Chondrocyte (in vitro differentiated cells): Measurements from ENCODE around the gene PLEKHH1. TPM values are rescaled to one million over a fixed set of nuclear protein-coding genes. Genes with fewer than 3 reads are reported as not detected.
"Not testable (repeated sequence)": the region's sequence is repeated elsewhere in the genome, so short reads cannot be mapped to it uniquely, and the experiment has no call there.

Source experiments
- DNase-seq: peaks from one replicate; pipeline ENCODE4 v3.0.0; 2021; ENCODE audit warnings: mixed read lengths, low spot score
- H3K27ac Mint-ChIP-seq: one replicate; pipeline ENCODE4 v1.8.0; 2021; ENCODE audit warnings: mild to moderate bottlenecking, moderate library complexity, mixed read lengths; ENCODE audit not compliant: unreplicated experiment
- H3K27me3 Mint-ChIP-seq: 2 replicates; pipeline ENCODE4 v1.8.0; 2021; ENCODE audit warnings: low read depth, mixed read lengths
- H3K36me3 Mint-ChIP-seq: 2 replicates; pipeline ENCODE4 v1.8.0; 2021; ENCODE audit warnings: low read depth, mixed read lengths
- H3K4me1 Mint-ChIP-seq: 2 replicates; pipeline ENCODE4 v1.8.0; 2021; ENCODE audit warnings: low read depth, mild to moderate bottlenecking, mixed read lengths
- H3K4me3 Mint-ChIP-seq: one replicate; pipeline ENCODE4 v1.8.0; 2021; ENCODE audit warnings: mild to moderate bottlenecking, moderate library complexity, mixed read lengths; ENCODE audit not compliant: unreplicated experiment
- H3K9me3 Mint-ChIP-seq: 2 replicates; pipeline ENCODE4 v1.8.0; 2021; ENCODE audit warnings: low read depth, mixed read lengths
- CTCF ChIP-seq: fragments of 200-600 bp; sonication (generic); IDR thresholded peaks from 2 replicates; pipeline ENCODE4 v1.5.0; 2021; ENCODE audit warnings: antibody characterized with exemption, mild to moderate bottlenecking, moderate library complexity
- total RNA-seq: library from RNA; stranded (reverse); gene quantifications from 3 replicates; pipeline ENCODE4 v1.2.1, GENCODE V29; 2021

Gene PLEKHH1
- total RNA-seq, 1 donor from 2014 or later: 2.8 TPM

- no peaks in the 10 kb centered on the region for H3K4me1 Mint-ChIP-seq
- TF ChIP-seq CTCF: no peak
- no peaks in the 10 kb centered on the region for H3K36me3 Mint-ChIP-seq
- H3K27ac Mint-ChIP-seq: no peak overlapping the region
- peaks cover 19% of the 10 kb centered on the region for H3K27me3 Mint-ChIP-seq
- DNase-seq: no peak
- no peak overlapping the region for H3K4me3 Mint-ChIP-seq
- no peaks in the 10 kb centered on the region for H3K9me3 Mint-ChIP-seq
These were observed 6.0 kb downstream of the PLEKHH1 start for GRCh38 chr14:67539116-67539515.

- H3K27me3 Mint-ChIP-seq: peaks cover 19% of the 10 kb centered on the region
- peaks cover 11% of the 10 kb centered on the region for H3K9me3 Mint-ChIP-seq
- no peak overlapping the region for H3K4me3 Mint-ChIP-seq
These were observed 8.6 kb downstream of the PLEKHH1 start for GRCh38 chr14:67541448-67542387.

DNA sequence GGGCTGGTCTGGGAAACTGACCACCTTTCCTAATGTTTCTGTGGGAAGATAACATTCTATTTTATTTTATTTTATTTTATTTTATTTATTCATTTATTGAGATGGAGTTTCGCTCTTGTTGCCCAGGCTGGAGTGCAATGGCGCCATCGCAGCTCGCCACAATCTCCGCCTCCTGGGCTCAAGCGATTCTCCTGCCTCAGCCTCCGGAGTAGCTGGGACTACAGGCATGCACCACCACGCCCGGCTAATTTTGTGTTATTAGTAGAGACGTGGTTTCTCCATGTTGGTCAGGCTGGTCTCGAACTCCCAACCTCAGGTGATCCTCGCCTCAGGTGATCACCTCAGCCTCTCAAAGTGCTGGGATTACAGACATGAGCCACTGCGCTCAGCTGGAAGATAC is 9.5 kb downstream of the PLEKHH1 start:
- Mint-ChIP-seq H3K9me3 (peaks cover 11% of the 10 kb centered on the region), H3K27me3 (peaks cover 19% of the 10 kb centered on the region)
- H3K27ac Mint-ChIP-seq, H3K4me3 Mint-ChIP-seq, DNase-seq, H3K4me1 Mint-ChIP-seq, H3K36me3 Mint-ChIP-seq: not testable (repeated sequence)

More at GRCh38 chr14:67541448-67542387, 8.6 kb downstream of the PLEKHH1 start:
- H3K4me1 Mint-ChIP-seq: no peaks in the 10 kb centered on the region
- H3K27ac Mint-ChIP-seq: no peak overlapping the region
- peaks cover 4% of the 10 kb centered on the region for H3K36me3 Mint-ChIP-seq
- no peak for TF ChIP-seq CTCF
- no peak for DNase-seq

- peaks cover 11% of the 10 kb centered on the region for H3K9me3 Mint-ChIP-seq
- no peak for DNase-seq
- H3K27me3 Mint-ChIP-seq: peaks cover 12% of the 10 kb centered on the region
- no peak overlapping the region for H3K4me3 Mint-ChIP-seq
- no peaks in the 10 kb centered on the region for H3K4me1 Mint-ChIP-seq
- H3K27ac Mint-ChIP-seq: no peak overlapping the region
- H3K36me3 Mint-ChIP-seq: peaks cover 4% of the 10 kb centered on the region
- no peak for TF ChIP-seq CTCF
These were observed 11.5 kb downstream of the PLEKHH1 start for GRCh38 chr14:67544590-67544989.

DNA sequence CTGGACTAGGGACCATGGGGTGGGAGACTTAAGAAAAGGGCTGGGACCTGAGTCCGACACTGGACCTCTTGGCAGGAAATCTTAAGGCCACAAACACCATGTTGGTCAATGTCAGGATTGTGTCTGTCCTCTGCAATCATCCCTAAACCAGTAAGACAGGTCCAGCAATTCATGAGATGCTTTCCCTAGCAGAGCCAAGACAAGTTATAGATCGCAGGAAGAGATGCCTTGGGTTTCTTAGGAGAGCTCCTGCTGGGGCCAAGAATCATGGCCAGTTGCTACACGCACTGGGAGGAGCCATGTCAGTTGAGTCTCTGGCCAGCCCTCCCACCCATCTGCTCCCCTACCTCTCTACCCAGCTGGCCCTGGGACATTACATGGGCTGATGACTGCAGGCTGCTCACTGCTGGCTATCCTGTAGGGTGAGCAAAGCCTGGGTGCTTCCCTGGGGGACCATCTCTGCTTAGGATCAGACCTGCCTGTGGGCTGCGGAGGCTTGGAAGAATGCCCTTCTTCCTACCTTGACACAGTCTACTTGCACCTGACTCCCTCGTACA is 14.2 kb downstream of the PLEKHH1 start:
- no peak for TF ChIP-seq CTCF
- Mint-ChIP-seq H3K27me3 (no peaks in the 10 kb centered on the region), H3K27ac (no peak overlapping the region), H3K4me3 (no peak overlapping the region), H3K4me1 (no peaks in the 10 kb centered on the region), H3K36me3 (peaks cover 4% of the 10 kb centered on the region), H3K9me3 (peaks cover 11% of the 10 kb centered on the region)
- DNase-seq: no peak
